ENCODE measurements around the gene CARNS1.
A peak's percentile ranks its signal among the peaks of the same experiment; 100 is the strongest.
"Not testable (repeated sequence)": the region's sequence is repeated elsewhere in the genome, so short reads cannot be mapped to it uniquely, and the experiment has no call there.

The CARNS1 gene

DNA sequence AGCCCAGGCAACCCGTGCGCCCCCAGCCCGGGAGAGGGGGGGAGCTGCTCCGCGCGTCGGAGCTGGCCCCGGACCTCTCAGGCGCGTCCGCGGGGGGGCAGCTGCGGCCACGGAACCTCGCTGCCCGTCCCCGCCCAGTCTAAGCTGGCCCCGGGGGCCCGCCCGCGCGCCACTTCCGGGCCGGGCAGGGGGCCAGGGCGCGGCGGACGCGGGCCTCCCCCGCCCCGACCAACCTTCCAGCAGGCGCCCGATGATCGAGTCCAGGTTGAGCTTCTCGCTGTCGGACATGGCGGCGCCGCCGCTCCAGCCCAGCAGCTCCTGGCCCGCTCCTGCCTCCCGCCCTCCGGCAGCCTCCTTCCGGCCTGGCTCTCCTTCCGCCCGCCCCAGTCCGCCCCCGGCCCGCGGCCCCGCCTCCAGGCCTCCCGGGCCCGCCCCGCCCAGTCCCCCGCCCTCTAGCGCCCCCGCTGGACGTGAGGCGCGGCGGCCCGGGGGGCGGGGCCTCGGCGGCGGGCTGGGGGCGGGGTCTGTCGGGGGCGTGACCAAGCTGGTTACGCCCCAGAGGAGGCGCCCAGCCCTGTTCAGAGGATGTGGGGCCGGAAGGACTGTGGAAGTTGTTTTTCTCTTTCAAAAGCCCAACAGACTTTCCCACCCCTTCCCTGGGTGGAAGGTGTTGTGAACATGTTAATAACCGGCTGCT lies 13.8 kb upstream of the CARNS1 start, which contains the start of gene PPP1CA:
Gene PPP1CA, minus strand, starts transcription at position 364 of the 697 bp plus-strand sequence. Its CDS starts 76 bp downstream, at position 288.
- TF ChIP-seq, protein P1, sequence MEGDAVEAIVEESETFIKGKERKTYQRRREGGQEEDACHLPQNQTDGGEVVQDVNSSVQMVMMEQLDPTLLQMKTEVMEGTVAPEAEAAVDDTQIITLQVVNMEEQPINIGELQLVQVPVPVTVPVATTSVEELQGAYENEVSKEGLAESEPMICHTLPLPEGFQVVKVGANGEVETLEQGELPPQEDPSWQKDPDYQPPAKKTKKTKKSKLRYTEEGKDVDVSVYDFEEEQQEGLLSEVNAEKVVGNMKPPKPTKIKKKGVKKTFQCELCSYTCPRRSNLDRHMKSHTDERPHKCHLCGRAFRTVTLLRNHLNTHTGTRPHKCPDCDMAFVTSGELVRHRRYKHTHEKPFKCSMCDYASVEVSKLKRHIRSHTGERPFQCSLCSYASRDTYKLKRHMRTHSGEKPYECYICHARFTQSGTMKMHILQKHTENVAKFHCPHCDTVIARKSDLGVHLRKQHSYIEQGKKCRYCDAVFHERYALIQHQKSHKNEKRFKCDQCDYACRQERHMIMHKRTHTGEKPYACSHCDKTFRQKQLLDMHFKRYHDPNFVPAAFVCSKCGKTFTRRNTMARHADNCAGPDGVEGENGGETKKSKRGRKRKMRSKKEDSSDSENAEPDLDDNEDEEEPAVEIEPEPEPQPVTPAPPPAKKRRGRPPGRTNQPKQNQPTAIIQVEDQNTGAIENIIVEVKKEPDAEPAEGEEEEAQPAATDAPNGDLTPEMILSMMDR (IDR thresholded peaks at IDR 0.05), result peak; percentile 47
- peak; percentile 93 for DNase-seq (ENCODE audit: low spot score)
- H3K27ac ChIP-seq, result peak within 1 kb of the TSS; percentile 91 to 99
- peak within 1 kb of the TSS; percentile 94 for H3K4me3 ChIP-seq

DNA sequence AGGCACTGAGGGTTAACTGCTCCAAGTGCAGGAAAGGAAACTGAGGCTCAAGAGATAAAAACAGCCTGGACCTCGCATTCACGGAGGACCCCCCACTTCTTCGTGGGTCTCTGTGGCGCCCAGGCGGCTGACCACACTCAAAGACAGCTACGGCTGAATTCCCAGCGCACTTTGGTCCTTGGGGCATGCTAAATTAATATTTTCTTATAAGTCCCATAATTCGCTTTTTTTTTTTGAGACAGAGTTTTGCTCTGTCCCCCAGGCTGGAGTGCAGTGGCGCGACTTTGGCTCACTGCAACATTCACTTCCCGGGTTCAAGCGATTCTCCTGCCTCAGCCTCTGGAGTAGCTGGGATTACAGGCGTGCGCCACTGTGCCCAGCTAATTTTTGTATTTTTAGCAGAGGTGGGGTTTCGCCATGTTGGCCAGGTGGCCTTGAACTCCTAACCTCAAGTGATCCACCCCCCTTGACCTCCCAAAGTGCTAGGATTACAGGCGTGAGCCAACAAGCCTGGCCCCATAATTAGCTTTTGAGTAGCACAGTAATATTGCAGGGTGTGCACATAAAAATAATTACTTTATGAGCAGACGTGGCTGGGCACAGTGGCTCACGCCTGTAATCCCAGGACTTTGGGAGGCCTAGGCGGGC lies 13.2 kb upstream of the CARNS1 start:
- Histone ChIP-seq H3K27ac (peak overlapping the region; percentile 91 to 99), H3K4me3 (peak overlapping the region; percentile 94)
- not testable (repeated sequence) for DNase-seq (ENCODE audit: low spot score)

DNA sequence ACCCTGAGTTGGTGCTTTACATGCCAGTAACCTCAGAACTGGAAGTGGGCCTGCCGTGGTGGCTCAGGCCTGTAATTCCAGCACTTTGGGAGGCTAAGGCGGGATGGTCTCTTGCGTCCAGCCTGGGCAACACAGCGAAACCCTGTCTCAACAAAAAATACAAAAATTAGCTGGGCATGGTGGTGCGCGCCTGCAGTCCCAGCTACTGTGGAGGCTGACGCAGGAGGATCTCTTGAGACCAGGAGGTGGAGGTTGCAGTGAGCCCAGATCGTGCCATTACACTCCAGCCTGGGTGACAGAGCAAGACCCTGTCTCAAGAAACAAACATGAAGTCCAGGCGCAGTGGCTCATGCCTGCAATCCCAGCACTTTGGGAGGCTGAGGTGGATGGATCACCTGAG lies 12.4 kb upstream of the CARNS1 start:
- not testable (repeated sequence) for H3K27ac ChIP-seq; DNase-seq (ENCODE audit: low spot score); H3K4me3 ChIP-seq

- Histone ChIP-seq H3K27ac (no peak overlapping the region), H3K4me3 (no peak overlapping the region)
- DNase-seq (ENCODE audit: low spot score), result no peak
- TF ChIP-seq, protein P1 (IDR thresholded peaks at IDR 0.05), result no peak
These were observed 10.8 kb upstream of the CARNS1 start for GRCh38 chr11:67404515-67405195.

GRCh38 chr11:67405196-67405567 lies 10.3 kb upstream of the CARNS1 start:
- H3K27ac ChIP-seq, result no peak overlapping the region
- TF ChIP-seq, protein P1 (IDR thresholded peaks at IDR 0.05), result no peak
- no peak overlapping the region for H3K4me3 ChIP-seq
- DNase-seq (ENCODE audit: low spot score), result no peak

DNA sequence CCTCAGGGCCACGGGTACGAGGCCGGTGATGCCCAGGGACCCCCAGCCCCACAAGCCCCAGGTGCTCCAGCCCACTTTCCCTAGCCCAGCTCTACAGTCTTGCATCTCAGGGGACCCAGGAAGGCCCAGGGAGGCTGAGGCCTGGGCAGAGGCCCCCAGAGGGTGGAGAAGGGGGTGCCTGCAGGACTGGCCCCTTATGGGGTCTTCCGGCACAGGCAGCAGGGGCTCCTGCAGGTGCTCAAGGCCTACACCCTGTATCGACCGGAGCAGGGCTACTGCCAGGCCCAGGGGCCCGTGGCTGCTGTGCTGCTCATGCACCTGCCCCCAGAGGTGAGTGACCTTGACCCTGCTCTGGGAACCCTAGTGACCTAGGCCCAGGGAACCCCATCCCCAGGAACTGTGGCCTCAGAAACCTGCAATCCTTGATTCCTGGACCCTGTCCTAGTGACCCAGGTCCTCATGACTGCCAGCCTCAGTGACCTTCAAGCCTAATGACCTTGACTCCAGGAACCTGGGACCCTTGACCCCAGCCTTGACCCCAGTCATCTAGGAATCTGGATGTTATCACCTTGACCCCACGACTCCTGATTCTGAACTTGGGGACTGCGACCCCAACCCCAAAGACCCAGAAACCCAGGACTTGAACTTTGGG lies 9.7 kb upstream of the CARNS1 start:
- Histone ChIP-seq H3K4me3 (no peak overlapping the region), H3K27ac (no peak overlapping the region)
- TF ChIP-seq, protein P1 (IDR thresholded peaks at IDR 0.05), result no peak
- DNase-seq (ENCODE audit: low spot score), result no peak

GRCh38 chr11:67406420-67406968 lies 9.0 kb upstream of the CARNS1 start:
- DNase-seq (ENCODE audit: low spot score), result no peak
- Histone ChIP-seq H3K4me3 (no peak overlapping the region), H3K27ac (no peak overlapping the region)
- TF ChIP-seq, protein P1 (IDR thresholded peaks at IDR 0.05), result no peak

All from coronary artery (tissue), 2 donors.